Peyer's patch (tissue), 4 donors: ENCODE measurements around the gene SLC35D2.

Experiments used
- CTCF ChIP-seq, 6 experiments: fragments of 450-650 bp in 4 of 6; fragments of 200-600 bp in 2 of 6; sonication (generic) in 1 of 6; IDR thresholded peaks; one replicate each; pipeline ENCODE4 v1.5.1; 2017 to 2019; ENCODE audit warnings: antibody characterized with exemption in 6 of 6, mild to moderate bottlenecking in 3 of 6, moderate library complexity in 1 of 6
- POLR2A ChIP-seq, 2 donors: fragments of 450-650 bp; IDR thresholded peaks; one replicate each; pipeline ENCODE4 v1.5.1; 2017; ENCODE audit warnings: antibody characterized with exemption in 2 of 2, mild to moderate bottlenecking in 2 of 2, moderate library complexity in 2 of 2

- no peak for TF ChIP-seq CTCF (IDR thresholded peaks at IDR 0.05)
- peak in 1 of 2 donors; percentile 64 for TF ChIP-seq POLR2A (IDR thresholded peaks at IDR 0.05)
Observed at GRCh38 chr9:96391021-96391765, 7.7 kb upstream of the SLC35D2 start.
